ENCODE measurements around the gene SARDH. TPM values are rescaled to one million over a fixed set of nuclear protein-coding genes. Genes with fewer than 3 reads are reported as not detected.

The SARDH gene
- total RNA-seq, 1 donor = 4.7 TPM

- H3K4me1 ChIP-seq (ENCODE audit: insufficient read depth, low read length) = no peaks in the 10 kb centered on the region
- no peak overlapping the region for H3K4me3 ChIP-seq (ENCODE audit: low read length)
- H3K9me3 ChIP-seq (ENCODE audit: low read depth, low read length) = no peaks in the 10 kb centered on the region
- H3K27me3 ChIP-seq (ENCODE audit: insufficient read depth, low read length) = no peaks in the 10 kb centered on the region
These were observed 91.0 kb downstream of the SARDH start for GRCh38 chr9:133647148-133647547.

DNA sequence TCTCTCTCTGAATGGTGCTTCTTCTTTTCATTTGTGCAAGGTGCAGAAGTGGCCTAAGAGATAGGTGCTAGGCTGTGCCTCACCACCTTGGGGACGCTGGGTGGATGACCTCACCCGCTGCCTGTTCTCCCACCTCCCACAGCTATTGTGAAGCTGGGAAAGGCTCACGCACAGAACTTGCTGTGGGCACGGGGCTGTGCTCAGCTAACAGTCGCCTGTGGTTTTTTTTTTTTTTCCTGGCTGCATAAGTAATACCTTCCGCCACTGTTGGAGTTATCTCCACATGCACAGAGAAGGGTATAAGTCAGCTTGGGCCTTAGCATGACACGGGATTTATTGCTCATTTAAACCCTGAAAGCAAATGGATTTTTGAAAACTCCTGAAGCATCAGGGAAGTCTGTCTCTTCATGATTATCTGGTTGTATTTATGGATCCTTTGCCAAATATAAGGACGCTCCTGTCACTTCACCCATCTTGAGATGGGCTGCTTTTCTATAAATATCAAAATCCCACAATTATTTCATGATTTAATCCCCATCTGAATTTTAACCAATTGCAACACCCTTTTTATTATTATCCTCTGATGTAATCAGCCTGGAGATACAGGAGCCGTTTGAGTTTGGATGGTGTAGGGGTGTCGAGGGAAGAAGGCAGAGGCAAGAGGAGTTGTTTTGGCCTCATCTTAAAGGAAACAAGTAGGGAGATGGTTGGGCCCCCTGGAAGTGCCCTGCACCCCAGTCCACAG is 93.0 kb downstream of the SARDH start:
- no peaks in the 10 kb centered on the region for H3K27me3 ChIP-seq (ENCODE audit: insufficient read depth, low read length)
- no peaks in the 10 kb centered on the region for H3K9me3 ChIP-seq (ENCODE audit: low read depth, low read length)
- H3K4me3 ChIP-seq (ENCODE audit: low read length) = no peak overlapping the region
- H3K4me1 ChIP-seq (ENCODE audit: insufficient read depth, low read length) = no peaks in the 10 kb centered on the region

DNA sequence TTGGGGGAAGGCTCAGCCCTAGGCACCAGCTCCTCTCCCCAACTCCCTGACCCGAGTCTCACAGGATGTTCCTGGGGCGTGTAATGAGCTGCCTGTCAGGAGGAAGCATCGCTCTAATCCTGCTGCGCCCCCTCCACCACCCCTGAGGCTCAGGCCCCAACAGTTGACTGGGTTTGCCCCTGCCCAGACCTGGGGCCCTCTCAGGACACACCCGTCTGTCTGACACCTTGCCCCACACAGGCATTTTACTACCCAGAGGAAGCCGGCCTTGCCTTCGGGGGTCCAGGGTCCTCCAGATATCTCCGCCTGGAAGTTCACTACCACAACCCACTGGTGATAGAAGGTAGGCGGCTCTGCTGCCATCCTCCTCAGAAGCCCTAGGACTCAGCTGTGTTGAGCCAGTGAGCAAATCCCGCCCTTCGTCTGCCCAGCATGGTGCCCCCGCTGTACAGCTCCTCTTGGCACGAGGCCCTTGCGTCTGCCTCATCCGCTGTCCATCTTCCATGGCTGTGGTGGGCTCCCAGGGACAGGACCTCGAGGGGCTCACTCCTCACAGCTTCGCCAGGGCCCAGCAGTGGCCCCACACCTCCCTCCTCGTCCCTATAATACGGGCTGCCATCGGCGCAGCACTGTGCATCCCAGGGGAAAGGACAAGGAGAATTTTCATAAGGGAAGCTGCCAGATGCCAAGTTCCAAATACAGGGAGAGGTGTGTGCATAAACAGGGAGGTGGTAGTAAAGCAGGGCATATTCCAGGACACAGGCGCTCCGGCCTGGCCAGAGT is 94.0 kb downstream of the SARDH start:
- Histone ChIP-seq H3K9me3 (ENCODE audit: low read depth, low read length) (no peaks in the 10 kb centered on the region), H3K4me1 (ENCODE audit: insufficient read depth, low read length) (no peaks in the 10 kb centered on the region), H3K27me3 (ENCODE audit: insufficient read depth, low read length) (no peaks in the 10 kb centered on the region), H3K4me3 (ENCODE audit: low read length) (no peak overlapping the region)

DNA sequence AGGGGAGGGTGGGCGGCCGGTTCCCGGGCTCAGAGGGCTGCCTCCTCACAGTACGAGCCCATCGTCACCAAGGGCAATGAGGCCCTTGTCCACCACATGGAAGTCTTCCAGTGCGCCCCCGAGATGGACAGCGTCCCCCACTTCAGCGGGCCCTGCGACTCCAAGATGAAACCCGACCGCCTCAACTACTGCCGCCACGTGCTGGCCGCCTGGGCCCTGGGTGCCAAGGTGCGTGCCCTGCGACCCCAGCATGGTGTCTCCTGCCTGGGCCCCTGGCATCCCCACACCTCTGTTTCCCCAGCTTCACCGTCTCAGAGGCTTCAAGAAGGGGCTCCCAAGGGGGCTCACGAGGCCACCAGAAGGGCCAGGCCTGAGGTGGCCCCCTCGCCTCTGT is 94.8 kb downstream of the SARDH start:
- H3K4me3 ChIP-seq (ENCODE audit: low read length) = no peak overlapping the region
- no peaks in the 10 kb centered on the region for H3K27me3 ChIP-seq (ENCODE audit: insufficient read depth, low read length)
- no peaks in the 10 kb centered on the region for H3K4me1 ChIP-seq (ENCODE audit: insufficient read depth, low read length)

DNA sequence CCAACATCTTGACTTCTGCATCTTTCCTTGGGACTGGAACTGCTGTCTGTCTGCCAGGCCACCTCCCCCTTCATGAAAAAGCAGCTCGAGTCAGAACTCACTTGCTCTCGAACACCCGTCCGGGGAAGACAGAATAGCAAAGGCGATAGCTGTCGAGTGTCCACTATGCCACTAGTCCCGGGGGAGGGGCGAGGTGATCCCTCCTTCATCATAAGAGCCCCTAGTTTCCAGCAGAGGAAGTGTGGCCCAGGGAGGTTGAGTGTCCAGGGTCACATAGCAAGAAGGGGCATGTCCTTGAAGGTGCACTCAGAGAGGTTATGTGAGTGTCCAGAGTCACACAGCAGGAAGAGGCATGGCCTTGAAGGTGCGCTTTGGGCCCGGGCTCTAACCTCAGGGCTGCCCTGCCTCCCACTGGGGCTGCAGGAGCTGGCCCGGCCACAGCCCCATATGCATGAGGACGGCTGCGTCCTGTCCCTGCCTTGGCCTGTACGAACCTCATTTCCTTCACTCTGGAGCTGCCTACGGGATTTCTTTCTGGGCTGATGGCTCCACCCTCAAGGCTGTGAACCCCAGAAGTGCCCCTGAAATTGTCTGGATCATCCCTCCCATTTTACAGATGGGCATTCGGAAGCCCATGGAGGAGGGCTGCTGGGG is 95.3 kb downstream of the SARDH start:
- Histone ChIP-seq H3K4me1 (ENCODE audit: insufficient read depth, low read length) (no peaks in the 10 kb centered on the region), H3K9me3 (ENCODE audit: low read depth, low read length) (no peaks in the 10 kb centered on the region), H3K4me3 (ENCODE audit: low read length) (no peak overlapping the region), H3K27me3 (ENCODE audit: insufficient read depth, low read length) (no peaks in the 10 kb centered on the region)

More for the DNA sequence above, 94.8 kb downstream of the SARDH start:
- H3K9me3 ChIP-seq (ENCODE audit: low read depth, low read length) = no peaks in the 10 kb centered on the region

GRCh38 chr9:133641861-133642595 is 96.1 kb downstream of the SARDH start:
- no peaks in the 10 kb centered on the region for H3K27me3 ChIP-seq (ENCODE audit: insufficient read depth, low read length)
- no peaks in the 10 kb centered on the region for H3K9me3 ChIP-seq (ENCODE audit: low read depth, low read length)
- H3K4me3 ChIP-seq (ENCODE audit: low read length) = no peak overlapping the region
- H3K4me1 ChIP-seq (ENCODE audit: insufficient read depth, low read length) = no peaks in the 10 kb centered on the region

DNA sequence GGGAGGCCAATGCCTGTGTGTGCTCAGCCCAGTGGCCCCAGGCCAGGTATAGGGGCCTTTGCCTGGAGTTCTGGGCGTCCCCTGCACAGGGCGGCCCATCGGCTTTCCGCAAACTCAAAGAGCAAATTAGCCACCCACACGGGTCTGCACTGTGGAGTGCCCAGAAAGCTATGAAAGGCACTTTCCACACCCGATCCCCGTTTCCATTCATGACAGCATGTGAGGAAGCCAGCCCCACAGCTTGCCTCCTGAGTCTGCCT is 96.8 kb downstream of the SARDH start:
- Histone ChIP-seq H3K4me1 (ENCODE audit: insufficient read depth, low read length) (no peaks in the 10 kb centered on the region), H3K27me3 (ENCODE audit: insufficient read depth, low read length) (no peaks in the 10 kb centered on the region), H3K9me3 (ENCODE audit: low read depth, low read length) (no peaks in the 10 kb centered on the region), H3K4me3 (ENCODE audit: low read length) (no peak overlapping the region)

DNA sequence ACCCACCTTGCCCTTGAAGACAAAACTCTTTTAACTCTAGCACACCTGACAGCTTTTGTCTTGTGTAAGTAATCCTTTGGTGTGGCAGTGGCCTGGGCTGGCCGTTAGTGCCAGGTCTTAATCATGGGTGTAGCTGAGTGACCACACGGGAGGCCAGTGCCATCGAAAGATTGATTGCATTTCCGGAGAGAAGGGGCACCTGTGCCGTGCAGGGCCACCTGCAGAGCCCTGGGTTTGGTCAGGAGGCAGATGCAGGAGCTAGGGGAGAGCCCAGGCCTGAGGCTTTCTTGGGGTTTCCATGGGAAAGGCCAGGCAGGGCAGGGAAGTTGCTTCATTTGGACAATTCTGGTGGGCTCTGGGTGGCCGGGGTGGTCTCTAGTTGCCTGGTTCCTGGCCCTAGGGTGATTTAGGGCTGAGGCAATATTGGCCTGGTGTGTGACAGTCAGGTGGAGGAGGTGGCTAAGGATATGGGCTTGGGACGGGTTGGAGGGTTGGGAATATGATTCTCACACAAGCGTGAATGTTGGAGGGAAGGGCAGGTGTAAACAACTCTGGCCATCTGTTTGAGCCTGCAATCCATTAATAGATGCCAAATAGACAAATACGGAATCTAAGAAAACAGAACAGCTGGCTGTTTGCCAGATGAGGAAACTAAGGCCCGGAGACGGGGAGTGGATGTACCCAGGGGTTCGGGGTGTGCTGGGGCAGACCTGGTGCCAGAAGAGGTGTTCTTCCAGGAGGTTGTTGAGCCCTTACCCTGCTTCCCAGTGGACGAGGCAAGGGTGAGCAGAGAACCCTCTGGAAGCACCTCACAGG is 97.4 kb downstream of the SARDH start:
- Histone ChIP-seq H3K4me3 (ENCODE audit: low read length) (no peak overlapping the region), H3K9me3 (ENCODE audit: low read depth, low read length) (no peaks in the 10 kb centered on the region), H3K4me1 (ENCODE audit: insufficient read depth, low read length) (no peaks in the 10 kb centered on the region), H3K27me3 (ENCODE audit: insufficient read depth, low read length) (no peaks in the 10 kb centered on the region)

GRCh38 chr9:133640160-133640559 is 98.0 kb downstream of the SARDH start:
- Histone ChIP-seq H3K4me1 (ENCODE audit: insufficient read depth, low read length) (no peaks in the 10 kb centered on the region), H3K4me3 (ENCODE audit: low read length) (no peak overlapping the region), H3K9me3 (ENCODE audit: low read depth, low read length) (no peaks in the 10 kb centered on the region), H3K27me3 (ENCODE audit: insufficient read depth, low read length) (no peaks in the 10 kb centered on the region)

GRCh38 chr9:133639613-133640012 is 98.5 kb downstream of the SARDH start:
- H3K4me3 ChIP-seq (ENCODE audit: low read length) = no peak overlapping the region
- H3K27me3 ChIP-seq (ENCODE audit: insufficient read depth, low read length) = no peaks in the 10 kb centered on the region
- H3K4me1 ChIP-seq (ENCODE audit: insufficient read depth, low read length) = no peaks in the 10 kb centered on the region
- H3K9me3 ChIP-seq (ENCODE audit: low read depth, low read length) = no peaks in the 10 kb centered on the region

DNA sequence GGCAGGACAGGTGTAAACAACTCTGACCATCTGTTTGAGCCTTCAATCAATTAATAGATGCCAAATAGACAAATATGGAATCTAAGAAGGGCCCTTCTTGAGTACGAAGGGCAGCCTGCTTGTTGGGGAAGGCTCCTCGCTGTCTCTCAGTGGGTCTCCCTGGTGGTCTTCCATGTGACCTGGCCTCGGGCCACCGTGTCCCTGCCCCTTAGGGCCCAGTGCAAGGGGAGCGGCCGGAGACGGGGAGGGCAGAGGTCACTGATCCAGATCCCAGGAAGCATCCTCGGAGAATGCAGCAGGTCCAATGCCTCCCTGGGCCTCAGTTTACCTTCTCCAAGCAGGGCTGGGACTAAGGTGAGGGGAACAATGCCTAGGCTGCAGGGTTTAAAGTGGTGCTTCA is 99.4 kb downstream of the SARDH start:
- no peaks in the 10 kb centered on the region for H3K9me3 ChIP-seq (ENCODE audit: low read depth, low read length)

GRCh38 chr9:133638076-133638475 is 100.1 kb downstream of the SARDH start:
- Histone ChIP-seq H3K9me3 (ENCODE audit: low read depth, low read length) (no peaks in the 10 kb centered on the region), H3K27me3 (ENCODE audit: insufficient read depth, low read length) (no peaks in the 10 kb centered on the region), H3K4me3 (ENCODE audit: low read length) (no peak overlapping the region), H3K4me1 (ENCODE audit: insufficient read depth, low read length) (no peaks in the 10 kb centered on the region)

More for the DNA sequence above, 99.4 kb downstream of the SARDH start:
- Histone ChIP-seq H3K27me3 (ENCODE audit: insufficient read depth, low read length) (no peaks in the 10 kb centered on the region), H3K4me1 (ENCODE audit: insufficient read depth, low read length) (no peaks in the 10 kb centered on the region), H3K4me3 (ENCODE audit: low read length) (no peak overlapping the region)

GRCh38 chr9:133637451-133638055 is 100.6 kb downstream of the SARDH start:
- Histone ChIP-seq H3K9me3 (ENCODE audit: low read depth, low read length) (no peaks in the 10 kb centered on the region), H3K27me3 (ENCODE audit: insufficient read depth, low read length) (no peaks in the 10 kb centered on the region), H3K4me1 (ENCODE audit: insufficient read depth, low read length) (no peaks in the 10 kb centered on the region), H3K4me3 (ENCODE audit: low read length) (no peak overlapping the region)

DNA sequence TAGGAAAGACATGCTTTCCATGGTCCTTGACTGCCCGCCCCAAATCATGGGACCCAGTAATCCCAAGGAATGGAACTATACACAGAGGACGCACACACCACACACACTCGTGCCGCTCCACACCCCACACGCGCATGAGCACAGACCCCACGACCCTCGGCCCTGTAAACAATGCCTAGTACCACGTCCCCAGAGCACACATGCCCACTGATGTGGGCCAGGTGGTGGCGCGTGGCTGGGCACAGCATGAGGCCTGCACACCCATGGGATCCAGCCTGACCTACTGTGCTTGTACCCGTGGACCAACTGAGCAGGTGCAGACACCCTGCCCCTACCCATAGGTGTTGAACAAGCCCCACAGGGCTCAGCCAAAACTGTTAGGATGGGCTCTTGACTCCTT is 101.2 kb downstream of the SARDH start:
- Histone ChIP-seq H3K9me3 (ENCODE audit: low read depth, low read length) (no peaks in the 10 kb centered on the region), H3K4me3 (ENCODE audit: low read length) (no peak overlapping the region), H3K27me3 (ENCODE audit: insufficient read depth, low read length) (no peaks in the 10 kb centered on the region), H3K4me1 (ENCODE audit: insufficient read depth, low read length) (no peaks in the 10 kb centered on the region)
